H1 (cell line): ENCODE data around the gene OR2L2. TPM values are rescaled to one million over a fixed set of nuclear protein-coding genes. Genes with fewer than 3 reads are reported as not detected.

Experiments used
- CTCF ChIA-PET: fragments of 300-600 bp; sonication (Branson Sonifier 250); formaldehyde crosslinking; loops from one replicate; lab custom pipeline; 2021; ENCODE audit not compliant: partially characterized antibody; lab: Charles Lee
- POLR2A ChIA-PET: fragments of 300-600 bp; sonication (Branson Sonifier 250); formaldehyde crosslinking; loops from one replicate; lab custom pipeline; 2021; ENCODE audit warnings: inconsistent platforms; ENCODE audit not compliant: partially characterized antibody; lab: Charles Lee
- DNase-seq, 2 experiments: peaks; one replicate each; pipeline versions ENCODE4 v3.0.0 to v3.0.0-alpha.2; 2010 to 2022; ENCODE audit warnings: low spot score in 2 of 2, low read depth in 1 of 2, mixed read lengths in 1 of 2
- FAIRE-seq: peaks from 2 replicates; lab custom pipeline; 2011; peaks lifted over from hg19 to GRCh38; lab: Jason Lieb, UNC
- H2AFZ ChIP-seq: 2 replicates; pipeline ENCODE4 v1.8.1; 2012; ENCODE audit warnings: low read length, inconsistent platforms
- H2AK5ac ChIP-seq: 2 replicates; pipeline ENCODE4 v1.6.1; 2013; ENCODE audit warnings: low read depth, low read length
- H2BK120ac ChIP-seq: replicated peaks from 2 replicates; pipeline ENCODE3; 2013; ENCODE audit warnings: low read depth, low read length, inconsistent platforms
- H2BK12ac ChIP-seq: 2 replicates; pipeline ENCODE4 v1.6.1; 2013; ENCODE audit warnings: low read depth, low read length
- H2BK15ac ChIP-seq: 2 replicates; pipeline ENCODE4 v1.6.1; 2013; ENCODE audit warnings: low read length
- H2BK20ac ChIP-seq: 2 replicates; pipeline ENCODE4 v1.6.1; 2013; ENCODE audit warnings: low read length
- H2BK5ac ChIP-seq: 2 replicates; pipeline ENCODE4 v1.6.1; 2013; ENCODE audit warnings: low read depth, low read length
- H3K14ac ChIP-seq: 2 replicates; pipeline ENCODE4 v1.6.1; 2013; ENCODE audit warnings: inconsistent platforms; ENCODE audit not compliant: insufficient read length
- H3K18ac ChIP-seq: 2 replicates; pipeline ENCODE4 v1.6.1; 2013; ENCODE audit warnings: low read length; ENCODE audit errors: extremely low read depth
- H3K23ac ChIP-seq: 2 replicates; pipeline ENCODE4 v1.6.1; 2013; ENCODE audit warnings: inconsistent platforms; ENCODE audit not compliant: insufficient read length
- H3K23me2 ChIP-seq: 2 replicates; pipeline ENCODE4 v1.6.1; 2013; ENCODE audit warnings: low read depth, low read length
- H3K27ac ChIP-seq: 2 replicates; pipeline ENCODE4 v1.6.1; 2011; ENCODE audit warnings: low read depth, low read length, inconsistent platforms
- H3K27me3 ChIP-seq, 4 experiments: replicated peaks in 1 of 4; 1 replicate in 1 of 4; 2 replicates in 3 of 4; pipeline versions ENCODE4 v1.6.1 to v1.8.1; 2011 to 2013; ENCODE audit warnings: low read length in 3 of 4, mild to moderate bottlenecking in 3 of 4, inconsistent platforms in 2 of 4, mixed read lengths in 2 of 4, moderate library complexity in 1 of 4; ENCODE audit not compliant: control insufficient read depth in 3 of 4, insufficient read depth in 3 of 4; ENCODE audit errors: extremely low read depth in 1 of 4
- H3K36me3 ChIP-seq, 4 experiments: 2 replicates each; pipeline versions ENCODE4 v1.6.1 to v1.8.1; 2011 to 2013; ENCODE audit warnings: mild to moderate bottlenecking in 4 of 4, low read length in 3 of 4, moderate library complexity in 2 of 4, control low read depth in 1 of 4, inconsistent platforms in 1 of 4; ENCODE audit not compliant: insufficient read depth in 4 of 4, control insufficient read depth in 2 of 4
- H3K4ac ChIP-seq: replicated peaks from 2 replicates; pipeline ENCODE3; 2013; ENCODE audit warnings: low read length, low read depth, mixed read lengths, inconsistent platforms; ENCODE audit not compliant: insufficient read length
- H3K4me1 ChIP-seq, 4 experiments: replicated peaks in 1 of 4; 1 replicate in 1 of 4; 2 replicates in 3 of 4; pipeline versions ENCODE4 v1.6.1 to v1.8.1; 2011 to 2013; ENCODE audit warnings: low read length in 3 of 4, inconsistent platforms in 2 of 4, mixed read lengths in 1 of 4; ENCODE audit not compliant: insufficient read depth in 4 of 4, control insufficient read depth in 3 of 4
- H3K4me2 ChIP-seq, 2 experiments: 2 replicates each; pipeline versions ENCODE4 v1.6.1 to v1.8.1; 2011 to 2013; ENCODE audit warnings: low read depth in 2 of 2, low read length in 2 of 2, control low read depth in 1 of 2, inconsistent platforms in 1 of 2, mild to moderate bottlenecking in 1 of 2; ENCODE audit not compliant: insufficient read depth in 1 of 2
- H3K4me3 ChIP-seq, 4 experiments: fragments of 200-600, 300-600 bp in 1 of 4; sonication (generic), shearing (Covaris generic), sonication (Bioruptor Twin) in 1 of 4; 2 replicates each; pipeline versions ENCODE4 v1.5.1 to v1.8.1; 2011 to 2016; ENCODE audit warnings: low read length in 4 of 4, low read depth in 3 of 4, control low read depth in 2 of 4, inconsistent platforms in 2 of 4, mild to moderate bottlenecking in 2 of 4, mixed read lengths in 1 of 4, moderate library complexity in 1 of 4; ENCODE audit not compliant: insufficient read depth in 2 of 4; ENCODE audit errors: extremely low read depth in 1 of 4
- H3K56ac ChIP-seq: replicated peaks from 2 replicates; pipeline ENCODE3; 2013; ENCODE audit warnings: low read depth, mild to moderate bottlenecking, mixed read lengths, low read length, inconsistent platforms; ENCODE audit not compliant: insufficient read length
- H3K79me1 ChIP-seq: 2 replicates; pipeline ENCODE4 v1.6.1; 2013; ENCODE audit warnings: low read depth, low read length, control low read depth
- H3K79me2 ChIP-seq, 2 experiments: 2 replicates each; pipeline versions ENCODE4 v1.6.1 to v1.8.1; 2012 to 2013; ENCODE audit warnings: low read length in 2 of 2, mild to moderate bottlenecking in 2 of 2, inconsistent platforms in 1 of 2; ENCODE audit not compliant: insufficient read depth in 2 of 2, control insufficient read depth in 1 of 2
- H3K9ac ChIP-seq, 4 experiments: replicated peaks in 1 of 4; 1 replicate in 1 of 4; 2 replicates in 3 of 4; pipeline versions ENCODE4 v1.6.1 to v1.8.1; 2011 to 2013; ENCODE audit warnings: low read depth in 3 of 4, low read length in 3 of 4, control low read depth in 2 of 4, mild to moderate bottlenecking in 2 of 4, moderate library complexity in 2 of 4, inconsistent platforms in 1 of 4; ENCODE audit errors: extremely low read depth in 1 of 4
- H3K9me3 ChIP-seq, 2 experiments: 2 replicates each; pipeline versions ENCODE4 v1.6.1 to v1.8.1; 2012 to 2013; ENCODE audit warnings: mild to moderate bottlenecking in 2 of 2, moderate library complexity in 2 of 2, control low read depth in 1 of 2, inconsistent platforms in 1 of 2, low read depth in 1 of 2, low read length in 1 of 2, mixed read lengths in 1 of 2; ENCODE audit not compliant: insufficient read depth in 2 of 2
- H4K20me1 ChIP-seq, 2 experiments: replicated peaks in 1 of 2; 2 replicates each; pipeline versions ENCODE3 to v1.8.1; 2011 to 2013; ENCODE audit warnings: inconsistent platforms in 2 of 2, low read length in 2 of 2, mild to moderate bottlenecking in 1 of 2; ENCODE audit not compliant: insufficient read depth in 2 of 2, control insufficient read depth in 1 of 2
- H4K5ac ChIP-seq: 2 replicates; pipeline ENCODE4 v1.6.1; 2013; ENCODE audit warnings: low read length, low read depth, mixed read lengths, inconsistent platforms; ENCODE audit not compliant: insufficient read length
- H4K8ac ChIP-seq: 2 replicates; pipeline ENCODE4 v1.8.0; 2013; ENCODE audit warnings: mild to moderate bottlenecking, moderate library complexity, low read length, inconsistent platforms; ENCODE audit not compliant: insufficient read depth; ENCODE audit errors: extremely low read depth
- H4K91ac ChIP-seq: replicated peaks from 2 replicates; pipeline ENCODE3; 2013; ENCODE audit warnings: low read length, mixed read lengths, inconsistent platforms; ENCODE audit not compliant: insufficient read length
- BACH1 ChIP-seq: IDR thresholded peaks from 2 replicates; pipeline ENCODE4 v1.6.1; 2012; ENCODE audit warnings: low read length, improper control_type of control experiment
- CTBP2 ChIP-seq: IDR thresholded peaks from 2 replicates; pipeline ENCODE4 v1.7.0; 2011; ENCODE audit warnings: borderline replicate concordance, mild to moderate bottlenecking, moderate library complexity, mixed read lengths, low read length; ENCODE audit not compliant: insufficient read depth, insufficient read length
- EP300 ChIP-seq, 2 experiments: IDR thresholded peaks; 1 replicate in 1 of 2; 2 replicates in 1 of 2; pipeline ENCODE4 v1.6.1; 2011 to 2012; ENCODE audit warnings: low read depth in 2 of 2, low read length in 2 of 2, mild to moderate bottlenecking in 2 of 2, borderline replicate concordance in 1 of 2, inconsistent platforms in 1 of 2, moderate library complexity in 1 of 2
- HDAC2 ChIP-seq, 2 experiments: fragments of 300-600 bp in 1 of 2; sonication (generic) in 1 of 2; IDR thresholded peaks; 2 replicates each; pipeline ENCODE4 v1.6.1; 2011 to 2012; ENCODE audit warnings: low read depth in 2 of 2, low read length in 2 of 2, mild to moderate bottlenecking in 2 of 2, moderate library complexity in 2 of 2, borderline replicate concordance in 1 of 2, inconsistent platforms in 1 of 2
- KDM1A ChIP-seq: fragments of 200-600, 300-600 bp; sonication (generic); IDR thresholded peaks from 2 replicates; pipeline ENCODE4 v1.7.1; 2016; ENCODE audit warnings: mild to moderate bottlenecking, low read length, borderline replicate concordance
- KDM4A ChIP-seq: IDR thresholded peaks from one replicate; pipeline ENCODE4 v1.7.1; 2012; ENCODE audit warnings: low read depth, mild to moderate bottlenecking, moderate library complexity, low read length, inconsistent platforms; ENCODE audit not compliant: severe bottlenecking
- NANOG ChIP-seq: IDR thresholded peaks from 2 replicates; pipeline ENCODE4 v1.6.1; 2011; ENCODE audit warnings: low read length, low read depth, mild to moderate bottlenecking, inconsistent platforms; ENCODE audit not compliant: insufficient read depth, poor library complexity, severe bottlenecking
- PHF8 ChIP-seq: fragments of 200-600 bp; sonication (generic); conservative IDR thresholded peaks from 2 replicates; pipeline ENCODE4 v1.7.1; 2012; ENCODE audit warnings: low read depth, mild to moderate bottlenecking, inconsistent platforms, low read length, moderate library complexity
- POLR2AphosphoS5 ChIP-seq: IDR thresholded peaks from 2 replicates; pipeline ENCODE4 v1.6.1; 2011; ENCODE audit warnings: low read depth, low read length
- RFX5 ChIP-seq: IDR thresholded peaks from 2 replicates; pipeline ENCODE4 v1.6.1; 2011; ENCODE audit warnings: low read depth, low read length, improper control_type of control experiment, borderline replicate concordance
- SIN3A ChIP-seq, 2 experiments: IDR thresholded peaks in 1 of 2; conservative IDR thresholded peaks in 1 of 2; 2 replicates each; pipeline ENCODE4 v1.6.1; 2011 to 2012; ENCODE audit warnings: low read length in 2 of 2, improper control_type of control experiment in 1 of 2, low read depth in 1 of 2, mild to moderate bottlenecking in 1 of 2
- SP4 ChIP-seq: IDR thresholded peaks from 2 replicates; pipeline ENCODE4 v1.6.1; 2012; ENCODE audit warnings: low read length, inconsistent platforms
- TAF7 ChIP-seq: optimal IDR thresholded peaks from 2 replicates; pipeline ENCODE3; 2011; ENCODE audit warnings: low read depth, mild to moderate bottlenecking, inconsistent platforms, low read length, moderate library complexity, borderline replicate concordance
- WGBS, 2 experiments: shearing (Covaris generic) in 1 of 2; methylation state at CpG; one replicate each; pipeline versions ENCODE4 v1.1.6 to v1.1.7; 2013 to 2015; ENCODE audit warnings: low lambda C conversion rate in 2 of 2, mixed read lengths in 2 of 2, inconsistent platforms in 1 of 2, low coverage in 1 of 2, missing lambda C conversion rate in 1 of 2; ENCODE audit not compliant: insufficient replicate concordance in 2 of 2, insufficient coverage in 1 of 2, insufficient read length in 1 of 2; ENCODE audit errors: extremely low coverage in 1 of 2, missing lambda C conversion rate in 1 of 2; 5-methylcytosine and 5-hydroxymethylcytosine counted together
- polyA plus RNA-seq, 7 experiments: library from polyadenylated mRNA; depleted of rRNA in 3 of 7; stranded (reverse) in 5 of 7; unstranded in 2 of 7; fragments of >200 nt in 5 of 7; fragments of 200-250 nt in 2 of 7; gene quantifications; 1 replicate in 5 of 7; 2 replicates in 1 of 7; 4 replicates in 1 of 7; pipeline versions ENCODE4 v1.2.1 to v1.2.3, GENCODE V29; 2011 to 2013; ENCODE audit warnings: missing spikeins in 2 of 7, mixed read lengths in 2 of 7
- total RNA-seq: library from RNA; stranded (reverse); fragmentation: NEBNext Ultra II Directional; extraction: Animal tissue kit (Norgen Biotek cat#: 25700); gene quantifications from 2 replicates; pipeline ENCODE4 v1.2.1, GENCODE V29; 2021

The OR2L2 gene
- total and polyA plus RNA-seq, 2 of the 8 experiments (the other 6 are each of a cell fraction or from before 2014, with no cell fraction given): not detected

DNA sequence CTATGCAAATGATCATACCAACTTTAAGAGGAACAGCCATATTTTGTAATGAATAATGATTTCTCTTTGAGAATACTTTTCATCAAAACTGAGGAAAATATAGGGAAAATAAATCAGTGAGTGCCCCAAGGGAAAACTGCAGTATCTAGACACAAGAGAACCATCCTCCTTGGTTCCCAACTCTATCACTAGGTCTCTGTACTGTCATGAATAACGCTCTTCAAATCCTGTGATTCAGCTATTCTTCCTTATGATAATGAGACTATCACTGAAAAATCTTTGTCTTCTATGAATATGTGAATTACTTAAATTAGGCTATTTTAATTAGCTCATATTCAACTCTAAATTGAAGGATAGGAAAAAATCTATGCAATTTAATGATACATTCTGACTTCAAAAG is 14.1 kb upstream of the OR2L2 start:
- no peak overlapping the region for H2BK15ac ChIP-seq
- no peak overlapping the region for H2BK120ac ChIP-seq
- ChIA-PET CTCF (no interaction called here), POLR2A (no interaction called here)
- H3K14ac ChIP-seq: no peak overlapping the region
- no peak overlapping the region for H2AK5ac ChIP-seq
- no peak overlapping the region for H3K18ac ChIP-seq
- no peak overlapping the region for H3K9ac ChIP-seq
- peaks cover 51 to 57% of the 10 kb centered on the region in 2 experiments for H3K9me3 ChIP-seq
- no peak overlapping the region for H3K27ac ChIP-seq
- H3K4ac ChIP-seq: no peak overlapping the region
- H3K4me2 ChIP-seq: no peak overlapping the region
- FAIRE-seq (no peak), DNase-seq (no peak)
- H2BK20ac ChIP-seq: no peak overlapping the region
- H3K79me1 ChIP-seq: no peaks in the 10 kb centered on the region
- H4K20me1 ChIP-seq: no peaks in the 10 kb centered on the region
- no peak overlapping the region for H3K4me3 ChIP-seq
- H2BK5ac ChIP-seq: no peak overlapping the region
- no peak overlapping the region for H2AFZ ChIP-seq
- H3K23ac ChIP-seq: no peak overlapping the region
- H3K23me2 ChIP-seq: no peaks in the 10 kb centered on the region
- H3K4me1 ChIP-seq: no peaks in the 10 kb centered on the region
- H2BK12ac ChIP-seq: no peak overlapping the region
- H3K79me2 ChIP-seq: no peaks in the 10 kb centered on the region
- H4K8ac ChIP-seq: no peak overlapping the region
- no peak overlapping the region for H4K91ac ChIP-seq
- WGBS, 2 experiments: 79% methylated on average over 1 of the region's 1 CpG; no CpG with 5 or more reads in 1 of the 2 experiments
- no peak overlapping the region for H4K5ac ChIP-seq
- no peaks in the 10 kb centered on the region for H3K27me3 ChIP-seq
- H3K56ac ChIP-seq: no peak overlapping the region
- no peaks in the 10 kb centered on the region; a peak in 1 of 8 replicates for H3K36me3 ChIP-seq
- TF ChIP-seq CTBP2 (no peak), BACH1 (no peak), HDAC2 (IDR thresholded peaks at IDR 0.05; ENCODE audit: borderline replicate concordance in 1 of 2, low read depth in 2 of 2, low read length in 2 of 2) (no peak), RFX5 (no peak), SP4 (no peak), NANOG (no peak), TAF7 (no peak), PHF8 (no peak), EP300 (IDR thresholded peaks at IDR 0.05; ENCODE audit: borderline replicate concordance in 1 of 2, low read depth in 2 of 2, low read length in 2 of 2) (no peak), POLR2AphosphoS5 (no peak), SIN3A (conservative IDR thresholded peaks at IDR 0.05 in 1 of 2, IDR thresholded peaks at IDR 0.05 in 1 of 2; ENCODE audit: low read depth in 1 of 2, low read length in 2 of 2) (no peak), KDM4A (no peak), KDM1A (no peak)
